ENCODE data around the gene FAM89A.
"Not testable (repeated sequence)": the region's sequence is repeated elsewhere in the genome, so short reads cannot be mapped to it uniquely, and the experiment has no call there.

The FAM89A gene

DNA sequence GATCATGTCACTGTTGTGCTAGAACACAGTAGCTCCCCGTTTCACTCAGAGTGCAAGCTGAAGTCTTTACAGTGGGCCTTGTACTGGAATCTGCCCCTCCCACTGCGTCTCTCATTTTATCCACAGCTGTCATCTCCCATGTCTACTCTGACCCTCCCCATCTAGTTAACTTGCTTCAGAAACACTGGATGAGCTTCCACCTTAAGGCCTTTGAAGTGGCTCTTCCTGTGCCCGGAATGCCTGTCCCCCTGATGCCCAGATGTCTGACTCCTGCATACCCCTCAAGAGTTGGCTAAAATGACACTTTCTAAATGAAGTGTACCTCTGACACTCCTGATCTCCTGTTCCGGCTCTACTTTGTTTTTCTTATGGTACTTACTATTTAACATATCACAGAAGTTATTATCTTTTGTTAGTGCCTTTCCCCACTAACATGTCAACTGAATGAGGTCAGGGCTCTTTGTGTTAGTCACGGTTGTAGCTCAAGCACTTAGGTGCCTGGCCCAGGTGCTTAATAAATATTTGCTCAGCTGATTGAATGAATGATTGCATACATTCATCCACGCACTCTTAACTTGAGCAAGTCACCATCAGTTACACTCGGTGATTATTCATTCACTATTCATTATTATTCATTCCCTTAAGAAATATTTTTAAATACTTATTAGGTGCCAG lies 47.8 kb downstream of the FAM89A start:
- Histone ChIP-seq H3K4me3 (ENCODE audit: low read depth, low read length) (no peak overlapping the region), H3K4me1 (ENCODE audit: control insufficient read depth, insufficient read depth, low read length) (no peaks in the 10 kb centered on the region), H3K36me3 (ENCODE audit: control insufficient read depth, insufficient read depth, low read length) (peaks cover 11% of the 10 kb centered on the region; the same call in 1 of the 2 replicates), H3K27ac (ENCODE audit: low read depth, low read length) (no peak overlapping the region), H3K9me3 (ENCODE audit: control insufficient read depth, insufficient read depth, low read depth, low read length) (no peaks in the 10 kb centered on the region), H3K9ac (ENCODE audit: low read length) (no peak overlapping the region), H3K27me3 (ENCODE audit: control insufficient read depth, insufficient read depth, low read length) (peaks cover 7% of the 10 kb centered on the region)

- peaks cover 3% of the 10 kb centered on the region for H3K36me3 ChIP-seq (ENCODE audit: control insufficient read depth, insufficient read depth, low read length)
- no peaks in the 10 kb centered on the region for H3K9me3 ChIP-seq (ENCODE audit: control insufficient read depth, insufficient read depth, low read depth, low read length)
- no peak overlapping the region for H3K9ac ChIP-seq (ENCODE audit: low read length)
- H3K4me3 ChIP-seq (ENCODE audit: low read depth, low read length), result no peak overlapping the region
- no peak overlapping the region for H3K27ac ChIP-seq (ENCODE audit: low read depth, low read length)
- peaks cover 54% of the 10 kb centered on the region for H3K27me3 ChIP-seq (ENCODE audit: control insufficient read depth, insufficient read depth, low read length)
- H3K4me1 ChIP-seq (ENCODE audit: control insufficient read depth, insufficient read depth, low read length), result peaks cover 16% of the 10 kb centered on the region
Measured at GRCh38 chr1:230987448-230987847, 52.6 kb downstream of the FAM89A start.

DNA sequence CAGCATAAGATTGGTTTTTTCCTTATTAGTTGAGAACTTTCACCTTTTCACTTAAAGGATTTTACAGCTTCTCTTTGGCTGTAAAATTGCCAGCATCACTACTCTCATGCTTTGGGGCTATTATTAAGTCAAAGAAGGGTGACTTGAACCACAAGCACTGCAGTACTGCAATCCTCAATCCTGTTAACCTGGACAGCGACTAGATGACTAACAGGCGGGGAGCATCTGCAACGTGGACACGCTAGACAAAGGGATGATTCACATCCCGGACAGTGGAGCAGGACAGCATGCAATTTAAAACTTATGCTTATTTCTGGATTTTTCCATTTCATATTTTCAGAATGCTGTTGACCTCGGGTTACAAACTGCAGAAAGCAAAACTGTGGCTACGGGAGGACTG lies 53.1 kb downstream of the FAM89A start:
- Histone ChIP-seq H3K4me3 (ENCODE audit: low read depth, low read length) (no peak overlapping the region), H3K4me1 (ENCODE audit: control insufficient read depth, insufficient read depth, low read length) (peaks cover 16% of the 10 kb centered on the region), H3K36me3 (ENCODE audit: control insufficient read depth, insufficient read depth, low read length) (peaks cover 3% of the 10 kb centered on the region), H3K27ac (ENCODE audit: low read depth, low read length) (no peak overlapping the region), H3K9ac (ENCODE audit: low read length) (no peak overlapping the region), H3K27me3 (ENCODE audit: control insufficient read depth, insufficient read depth, low read length) (peaks cover 59% of the 10 kb centered on the region), H3K9me3 (ENCODE audit: control insufficient read depth, insufficient read depth, low read depth, low read length) (no peaks in the 10 kb centered on the region)

DNA sequence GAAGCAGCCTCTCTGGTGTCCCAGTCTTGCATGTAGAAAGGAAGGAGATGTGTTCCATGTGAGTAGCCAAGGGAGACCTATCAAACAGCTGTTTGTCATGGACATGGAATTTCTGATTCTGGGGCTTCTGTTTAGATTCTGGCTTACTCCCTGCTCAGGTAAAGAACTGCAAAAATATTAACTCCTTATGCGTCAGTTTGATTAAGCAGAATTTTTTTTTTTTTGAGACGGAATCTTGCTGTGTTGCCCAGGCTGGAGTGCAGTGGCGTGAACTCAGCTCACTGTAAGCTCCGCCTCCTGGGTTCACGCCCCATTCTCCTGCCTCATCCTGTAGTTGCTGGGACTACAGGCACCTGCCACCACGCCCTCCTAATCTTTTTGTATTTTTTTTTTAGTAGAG lies 54.3 kb downstream of the FAM89A start:
- H3K4me1 ChIP-seq (ENCODE audit: control insufficient read depth, insufficient read depth, low read length), result peaks cover 16% of the 10 kb centered on the region
- H3K9me3 ChIP-seq (ENCODE audit: control insufficient read depth, insufficient read depth, low read depth, low read length), result no peaks in the 10 kb centered on the region
- H3K4me3 ChIP-seq (ENCODE audit: low read depth, low read length), result no peak overlapping the region
- peaks cover 72% of the 10 kb centered on the region for H3K27me3 ChIP-seq (ENCODE audit: control insufficient read depth, insufficient read depth, low read length)
- H3K9ac ChIP-seq (ENCODE audit: low read length), result no peak overlapping the region
- no peak overlapping the region for H3K27ac ChIP-seq (ENCODE audit: low read depth, low read length)
- no peaks in the 10 kb centered on the region; the same call in 1 of the 2 replicates for H3K36me3 ChIP-seq (ENCODE audit: control insufficient read depth, insufficient read depth, low read length)

DNA sequence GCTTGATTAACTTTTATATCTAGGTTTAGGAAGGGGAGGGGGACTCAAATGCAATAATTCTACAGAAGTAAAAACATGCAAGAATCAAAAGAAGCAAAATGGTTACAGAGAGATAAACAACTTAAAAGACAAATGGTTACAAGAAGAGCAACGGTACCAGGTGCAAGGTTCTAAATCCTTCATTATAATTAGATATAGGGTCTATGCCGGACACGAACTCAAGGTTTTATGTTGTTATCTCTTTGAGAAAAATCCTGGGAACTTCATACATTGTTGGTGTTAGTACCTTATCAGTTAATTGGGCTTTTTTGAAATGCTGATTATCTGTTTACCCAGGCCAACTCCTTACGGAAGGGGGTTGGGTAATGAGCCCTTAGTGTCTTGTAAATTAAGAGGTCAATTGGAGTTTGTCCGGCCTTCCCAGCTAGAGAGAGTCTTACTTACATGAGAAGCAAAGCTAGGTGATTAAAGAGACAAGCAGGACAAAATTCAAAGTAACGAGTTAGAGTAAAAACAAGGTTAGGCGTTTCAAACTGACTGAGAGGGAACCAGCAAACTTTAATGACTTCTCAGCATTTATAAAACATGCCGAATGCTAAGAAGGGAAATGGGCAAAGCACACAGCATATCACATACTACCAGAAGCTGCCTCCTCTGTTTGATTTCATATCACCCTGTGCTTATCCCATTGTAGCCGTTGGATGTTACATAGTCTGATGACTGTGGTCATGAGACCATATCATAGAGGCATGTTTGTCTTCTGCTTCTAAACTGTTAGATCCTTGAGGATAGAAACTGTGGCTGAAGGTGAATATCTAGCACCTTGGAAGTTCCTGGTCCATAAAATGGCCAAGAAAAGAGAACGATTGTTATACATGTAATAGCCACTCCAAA lies 55.2 kb downstream of the FAM89A start:
- H3K27ac ChIP-seq (ENCODE audit: low read depth, low read length); H3K36me3 ChIP-seq (ENCODE audit: control insufficient read depth, insufficient read depth, low read length); H3K9ac ChIP-seq (ENCODE audit: low read length); H3K9me3 ChIP-seq (ENCODE audit: control insufficient read depth, insufficient read depth, low read depth, low read length): not testable (repeated sequence)
- peaks cover 77% of the 10 kb centered on the region for H3K27me3 ChIP-seq (ENCODE audit: control insufficient read depth, insufficient read depth, low read length)
- H3K4me1 ChIP-seq (ENCODE audit: control insufficient read depth, insufficient read depth, low read length), result peaks cover 16% of the 10 kb centered on the region
- peak overlapping the region; percentile 28; the same call in 1 of the 2 replicates for H3K4me3 ChIP-seq (ENCODE audit: low read depth, low read length)

GRCh38 chr1:230983811-230984210 lies 56.2 kb downstream of the FAM89A start:
- H3K36me3 ChIP-seq (ENCODE audit: control insufficient read depth, insufficient read depth, low read length), result no peaks in the 10 kb centered on the region; the same call in 1 of the 2 replicates
- no peak overlapping the region for H3K4me3 ChIP-seq (ENCODE audit: low read depth, low read length)
- no peak overlapping the region for H3K27ac ChIP-seq (ENCODE audit: low read depth, low read length)
- no peaks in the 10 kb centered on the region for H3K9me3 ChIP-seq (ENCODE audit: control insufficient read depth, insufficient read depth, low read depth, low read length)
- peaks cover 20% of the 10 kb centered on the region for H3K4me1 ChIP-seq (ENCODE audit: control insufficient read depth, insufficient read depth, low read length)
- H3K27me3 ChIP-seq (ENCODE audit: control insufficient read depth, insufficient read depth, low read length), result peaks cover 78% of the 10 kb centered on the region
- H3K9ac ChIP-seq (ENCODE audit: low read length), result no peak overlapping the region

- Histone ChIP-seq H3K4me3 (ENCODE audit: low read depth, low read length) (no peak overlapping the region), H3K4me1 (ENCODE audit: control insufficient read depth, insufficient read depth, low read length) (peaks cover 20% of the 10 kb centered on the region)
Measured at GRCh38 chr1:230982696-230983095, 57.4 kb downstream of the FAM89A start.

GRCh38 chr1:230979952-230980351 lies 60.1 kb downstream of the FAM89A start:
- Histone ChIP-seq H3K27me3 (ENCODE audit: control insufficient read depth, insufficient read depth, low read length) (peaks cover 61% of the 10 kb centered on the region), H3K4me1 (ENCODE audit: control insufficient read depth, insufficient read depth, low read length) (peaks cover 13% of the 10 kb centered on the region), H3K9ac (ENCODE audit: low read length) (no peak overlapping the region), H3K4me3 (ENCODE audit: low read depth, low read length) (peak overlapping the region; percentile 72), H3K9me3 (ENCODE audit: control insufficient read depth, insufficient read depth, low read depth, low read length) (no peaks in the 10 kb centered on the region), H3K36me3 (ENCODE audit: control insufficient read depth, insufficient read depth, low read length) (peaks cover 3% of the 10 kb centered on the region; the same call in 1 of the 2 replicates), H3K27ac (ENCODE audit: low read depth, low read length) (no peak overlapping the region)

More at GRCh38 chr1:230982696-230983095, 57.4 kb downstream of the FAM89A start:
- Histone ChIP-seq H3K27ac (ENCODE audit: low read depth, low read length) (no peak overlapping the region), H3K9ac (ENCODE audit: low read length) (no peak overlapping the region), H3K36me3 (ENCODE audit: control insufficient read depth, insufficient read depth, low read length) (no peaks in the 10 kb centered on the region; the same call in 1 of the 2 replicates), H3K27me3 (ENCODE audit: control insufficient read depth, insufficient read depth, low read length) (peaks cover 79% of the 10 kb centered on the region), H3K9me3 (ENCODE audit: control insufficient read depth, insufficient read depth, low read depth, low read length) (no peaks in the 10 kb centered on the region)

GRCh38 chr1:230979389-230979716 lies 60.7 kb downstream of the FAM89A start:
- Histone ChIP-seq H3K27me3 (ENCODE audit: control insufficient read depth, insufficient read depth, low read length) (peaks cover 55% of the 10 kb centered on the region), H3K9me3 (ENCODE audit: control insufficient read depth, insufficient read depth, low read depth, low read length) (no peaks in the 10 kb centered on the region), H3K36me3 (ENCODE audit: control insufficient read depth, insufficient read depth, low read length) (peaks cover 3% of the 10 kb centered on the region; the same call in 1 of the 2 replicates), H3K4me1 (ENCODE audit: control insufficient read depth, insufficient read depth, low read length) (peaks cover 9% of the 10 kb centered on the region; the same call in 1 of the 2 replicates), H3K9ac (ENCODE audit: low read length) (peak overlapping the region; percentile 18), H3K27ac (ENCODE audit: low read depth, low read length) (no peak overlapping the region), H3K4me3 (ENCODE audit: low read depth, low read length) (peak overlapping the region; percentile 72)

- peaks cover 48% of the 10 kb centered on the region for H3K27me3 ChIP-seq (ENCODE audit: control insufficient read depth, insufficient read depth, low read length)
- no peak within 1 kb of the TSS for H3K27ac ChIP-seq (ENCODE audit: low read depth, low read length)
- H3K4me1 ChIP-seq (ENCODE audit: control insufficient read depth, insufficient read depth, low read length), result peaks cover 3% of the 10 kb centered on the region; the same call in 1 of the 2 replicates
- peaks cover 3% of the 10 kb centered on the region; the same call in 1 of the 2 replicates for H3K36me3 ChIP-seq (ENCODE audit: control insufficient read depth, insufficient read depth, low read length)
- H3K4me3 ChIP-seq (ENCODE audit: low read depth, low read length), result peak within 1 kb of the TSS; percentile 72
- H3K9ac ChIP-seq (ENCODE audit: low read length), result peak within 1 kb of the TSS; percentile 18
- no peaks in the 10 kb centered on the region for H3K9me3 ChIP-seq (ENCODE audit: control insufficient read depth, insufficient read depth, low read depth, low read length)
Measured at GRCh38 chr1:230978491-230979388, 61.3 kb downstream of the FAM89A start, which contains the start of the genes ARV1 and TTC13. Gene ARV1, plus strand, starts transcription at chr1:230979094. Its CDS starts 12 bp downstream, at chr1:230979106. Gene TTC13, minus strand, starts transcription at chr1:230978861. Its CDS starts 31 bp downstream, at chr1:230978830.
